ENCODE results near the gene LMF1. TPM values are rescaled to one million over a fixed set of nuclear protein-coding genes. Genes with fewer than 3 reads are reported as not detected.
A peak's percentile ranks its signal among the peaks of the same experiment; 100 is the strongest.

The LMF1 gene
- total and polyA plus RNA-seq, 4 donors: 8.8 to 75.0 (median 28.3) TPM

- no peak overlapping the region for H3K4me3 ChIP-seq (ENCODE audit: low read length in 2 of 2)
- no peak for DNase-seq
- H3K4me1 ChIP-seq (ENCODE audit: control insufficient read depth in 1 of 2, insufficient read depth in 2 of 2, low read length in 2 of 2): no peaks in the 10 kb centered on the region
- intact Hi-C loops (cut with DNase I): no loop called here
- H3K27me3 ChIP-seq (ENCODE audit: control insufficient read depth in 1 of 2, insufficient read depth in 2 of 2, low read length in 1 of 2): no peaks in the 10 kb centered on the region
- no peak overlapping the region for H3K27ac ChIP-seq (ENCODE audit: low read depth in 1 of 2, low read length in 2 of 2)
- no peak for ATAC-seq (ENCODE audit: low FRiP score)
- H3K36me3 ChIP-seq (ENCODE audit: control insufficient read depth in 1 of 2, insufficient read depth in 2 of 2, low read length in 1 of 2): no peaks in the 10 kb centered on the region
- H3K9me3 ChIP-seq (ENCODE audit: control insufficient read depth, low read length): no peaks in the 10 kb centered on the region
- 85 to 91% methylated on average over 11 of the region's 11 CpGs for whole genome bisulfite sequencing, 2 donors
Measured at GRCh38 chr16:989354-989814, 18.6 kb upstream of the LMF1 start.

- no peaks in the 10 kb centered on the region for H3K27me3 ChIP-seq (ENCODE audit: control insufficient read depth in 1 of 2, insufficient read depth in 2 of 2, low read length in 1 of 2)
- DNase-seq: peak in 1 of 2 donors; percentile 75
- intact Hi-C loops (cut with DNase I): no loop called here
- no peaks in the 10 kb centered on the region for H3K9me3 ChIP-seq (ENCODE audit: control insufficient read depth, low read length)
- 47 to 53% methylated on average over 34 to 35 of the region's 35 CpGs for WGBS, 2 donors
- H3K4me1 ChIP-seq (ENCODE audit: control insufficient read depth in 1 of 2, insufficient read depth in 2 of 2, low read length in 2 of 2): no peaks in the 10 kb centered on the region
- peak; percentile 2 for ATAC-seq (ENCODE audit: low FRiP score)
- no peak overlapping the region for H3K4me3 ChIP-seq (ENCODE audit: low read length in 2 of 2)
- H3K36me3 ChIP-seq (ENCODE audit: control insufficient read depth in 1 of 2, insufficient read depth in 2 of 2, low read length in 1 of 2): no peaks in the 10 kb centered on the region
- no peak overlapping the region for H3K27ac ChIP-seq (ENCODE audit: low read depth in 1 of 2, low read length in 2 of 2)
Measured at GRCh38 chr16:988471-989353, 17.9 kb upstream of the LMF1 start.

GRCh38 chr16:987906-988305 is 17.1 kb upstream of the LMF1 start:
- H3K9me3 ChIP-seq (ENCODE audit: control insufficient read depth, low read length): no peaks in the 10 kb centered on the region
- no peaks in the 10 kb centered on the region for H3K4me1 ChIP-seq (ENCODE audit: control insufficient read depth in 1 of 2, insufficient read depth in 2 of 2, low read length in 2 of 2)
- intact Hi-C loops (cut with DNase I): no loop called here
- H3K27me3 ChIP-seq (ENCODE audit: control insufficient read depth in 1 of 2, insufficient read depth in 2 of 2, low read length in 1 of 2): no peaks in the 10 kb centered on the region
- ATAC-seq (ENCODE audit: low FRiP score): peak; percentile 55
- no peak overlapping the region for H3K4me3 ChIP-seq (ENCODE audit: low read length in 2 of 2)
- H3K27ac ChIP-seq (ENCODE audit: low read depth in 1 of 2, low read length in 2 of 2): no peak overlapping the region
- peak in 1 of 2 donors; percentile 64 for DNase-seq
- H3K36me3 ChIP-seq (ENCODE audit: control insufficient read depth in 1 of 2, insufficient read depth in 2 of 2, low read length in 1 of 2): no peaks in the 10 kb centered on the region
- 3 to 9% methylated on average over 17 of the region's 17 CpGs for WGBS, 2 donors

GRCh38 chr16:986925-987582 is 16.3 kb upstream of the LMF1 start:
- no peak overlapping the region for H3K4me3 ChIP-seq (ENCODE audit: low read length in 2 of 2)
- H3K4me1 ChIP-seq (ENCODE audit: control insufficient read depth in 1 of 2, insufficient read depth in 2 of 2, low read length in 2 of 2): no peaks in the 10 kb centered on the region
- DNase-seq (no peak), ATAC-seq (ENCODE audit: low FRiP score) (no peak)
- no peaks in the 10 kb centered on the region for H3K9me3 ChIP-seq (ENCODE audit: control insufficient read depth, low read length)
- intact Hi-C loops (cut with DNase I): no loop called here
- no peak overlapping the region for H3K27ac ChIP-seq (ENCODE audit: low read depth in 1 of 2, low read length in 2 of 2)
- WGBS, 2 donors: 47 to 48% methylated on average over 44 of the region's 44 CpGs
- no peaks in the 10 kb centered on the region for H3K27me3 ChIP-seq (ENCODE audit: control insufficient read depth in 1 of 2, insufficient read depth in 2 of 2, low read length in 1 of 2)
- no peaks in the 10 kb centered on the region for H3K36me3 ChIP-seq (ENCODE audit: control insufficient read depth in 1 of 2, insufficient read depth in 2 of 2, low read length in 1 of 2)

GRCh38 chr16:986411-986810 is 15.6 kb upstream of the LMF1 start:
- WGBS, 2 donors: 90 to 92% methylated on average over 8 of the region's 8 CpGs
- H3K4me1 ChIP-seq (ENCODE audit: control insufficient read depth in 1 of 2, insufficient read depth in 2 of 2, low read length in 2 of 2): no peaks in the 10 kb centered on the region
- no peak for ATAC-seq (ENCODE audit: low FRiP score)

GRCh38 chr16:985646-986400 is 15.0 kb upstream of the LMF1 start:
- Histone ChIP-seq H3K27ac (ENCODE audit: low read depth in 1 of 2, low read length in 2 of 2) (no peak overlapping the region), H3K4me1 (ENCODE audit: control insufficient read depth in 1 of 2, insufficient read depth in 2 of 2, low read length in 2 of 2) (no peaks in the 10 kb centered on the region), H3K27me3 (ENCODE audit: control insufficient read depth in 1 of 2, insufficient read depth in 2 of 2, low read length in 1 of 2) (no peaks in the 10 kb centered on the region), H3K9me3 (ENCODE audit: control insufficient read depth, low read length) (no peaks in the 10 kb centered on the region), H3K36me3 (ENCODE audit: control insufficient read depth in 1 of 2, insufficient read depth in 2 of 2, low read length in 1 of 2) (no peaks in the 10 kb centered on the region), H3K4me3 (ENCODE audit: low read length in 2 of 2) (no peak overlapping the region)
- intact Hi-C loops (cut with DNase I): no loop called here
- 92 to 93% methylated on average over 32 of the region's 32 CpGs for WGBS, 2 donors
- no peak for DNase-seq
- no peak for ATAC-seq (ENCODE audit: low FRiP score)

More at GRCh38 chr16:986411-986810, 15.6 kb upstream of the LMF1 start:
- Histone ChIP-seq H3K27ac (ENCODE audit: low read depth in 1 of 2, low read length in 2 of 2) (no peak overlapping the region), H3K27me3 (ENCODE audit: control insufficient read depth in 1 of 2, insufficient read depth in 2 of 2, low read length in 1 of 2) (no peaks in the 10 kb centered on the region), H3K36me3 (ENCODE audit: control insufficient read depth in 1 of 2, insufficient read depth in 2 of 2, low read length in 1 of 2) (no peaks in the 10 kb centered on the region), H3K9me3 (ENCODE audit: control insufficient read depth, low read length) (no peaks in the 10 kb centered on the region), H3K4me3 (ENCODE audit: low read length in 2 of 2) (no peak overlapping the region)
- intact Hi-C loops (cut with DNase I): no loop called here
- no peak for DNase-seq

GRCh38 chr16:984736-985636 is 14.2 kb upstream of the LMF1 start:
- Histone ChIP-seq H3K4me1 (ENCODE audit: control insufficient read depth in 1 of 2, insufficient read depth in 2 of 2, low read length in 2 of 2) (no peaks in the 10 kb centered on the region), H3K27ac (ENCODE audit: low read depth in 1 of 2, low read length in 2 of 2) (no peak overlapping the region), H3K27me3 (ENCODE audit: control insufficient read depth in 1 of 2, insufficient read depth in 2 of 2, low read length in 1 of 2) (no peaks in the 10 kb centered on the region), H3K9me3 (ENCODE audit: control insufficient read depth, low read length) (no peaks in the 10 kb centered on the region), H3K36me3 (ENCODE audit: control insufficient read depth in 1 of 2, insufficient read depth in 2 of 2, low read length in 1 of 2) (no peaks in the 10 kb centered on the region), H3K4me3 (ENCODE audit: low read length in 2 of 2) (no peak overlapping the region)
- intact Hi-C loops (cut with DNase I): no loop called here
- WGBS, 2 donors: 95% methylated on average over 51 to 78 of the region's 78 CpGs
- DNase-seq (no peak), ATAC-seq (ENCODE audit: low FRiP score) (no peak)

Data from aorta (tissue), 5 donors.